Neuronal stem cell (in vitro differentiated cells): Measurements from ENCODE around the gene AMIGO1.

Source experiments
- DNase-seq: peaks from one replicate; pipeline ENCODE4 v3.0.0-alpha.2; 2013; ENCODE audit warnings: low spot score
- H2AFZ ChIP-seq: one replicate; pipeline ENCODE4 v1.6.1; 2013; ENCODE audit warnings: mild to moderate bottlenecking, low read length, inconsistent platforms
- H2AK5ac ChIP-seq: 2 replicates; pipeline ENCODE4 v1.6.1; 2013; ENCODE audit warnings: low read depth, mild to moderate bottlenecking, inconsistent platforms, low read length, moderate library complexity, mixed read lengths
- H2BK120ac ChIP-seq: 2 replicates; pipeline ENCODE4 v1.6.1; 2013; ENCODE audit warnings: low read depth, mild to moderate bottlenecking, inconsistent platforms, low read length, moderate library complexity, mixed read lengths
- H2BK12ac ChIP-seq: one replicate; pipeline ENCODE4 v1.6.1; 2013; ENCODE audit warnings: low read length, inconsistent platforms
- H2BK15ac ChIP-seq: 2 replicates; pipeline ENCODE4 v1.6.1; 2013; ENCODE audit warnings: mild to moderate bottlenecking, low read length, inconsistent platforms, mixed read lengths
- H2BK5ac ChIP-seq: one replicate; pipeline ENCODE4 v1.6.1; 2013; ENCODE audit warnings: inconsistent platforms, mild to moderate bottlenecking, low read length, moderate library complexity
- H3K14ac ChIP-seq: one replicate; pipeline ENCODE4 v1.6.1; 2013; ENCODE audit warnings: low read length, inconsistent platforms
- H3K18ac ChIP-seq: 2 replicates; pipeline ENCODE4 v1.6.1; 2013; ENCODE audit warnings: low read length, inconsistent platforms
- H3K23ac ChIP-seq: 2 replicates; pipeline ENCODE4 v1.6.1; 2013; ENCODE audit warnings: low read depth, mild to moderate bottlenecking, mixed read lengths, low read length, inconsistent platforms; ENCODE audit not compliant: poor library complexity
- H3K27ac ChIP-seq: replicated peaks from 3 replicates; pipeline ENCODE4 v1.5.1; 2013; ENCODE audit warnings: low read length, inconsistent platforms
- H3K27me3 ChIP-seq, 3 experiments: 2 replicates each; pipeline ENCODE4 v1.6.1; 2013; ENCODE audit warnings: low read length in 3 of 3, mild to moderate bottlenecking in 2 of 3, inconsistent platforms in 1 of 3, low read depth in 1 of 3, mixed read lengths in 1 of 3, moderate library complexity in 1 of 3; ENCODE audit not compliant: control insufficient read depth in 3 of 3, insufficient read depth in 3 of 3
- H3K36me3 ChIP-seq, 2 donors: replicated peaks in 1 of 2; 2 replicates each; pipeline ENCODE4 v1.6.1; 2013; ENCODE audit warnings: low read length in 2 of 2; ENCODE audit not compliant: control insufficient read depth in 2 of 2, insufficient read depth in 2 of 2
- H3K4ac ChIP-seq: 2 replicates; pipeline ENCODE4 v1.6.1; 2013; ENCODE audit warnings: inconsistent platforms, mild to moderate bottlenecking, low read length, moderate library complexity
- H3K4me1 ChIP-seq, 2 donors: 1 replicate in 1 of 2; 2 replicates in 1 of 2; pipeline ENCODE4 v1.6.1; 2013; ENCODE audit warnings: low read length in 2 of 2, low read depth in 1 of 2; ENCODE audit not compliant: control insufficient read depth in 2 of 2, insufficient read depth in 1 of 2
- H3K4me2 ChIP-seq: one replicate; pipeline ENCODE4 v1.6.1; 2013; ENCODE audit warnings: mild to moderate bottlenecking, low read length, inconsistent platforms; ENCODE audit not compliant: insufficient read depth, poor library complexity, severe bottlenecking
- H3K4me3 ChIP-seq, 2 donors: 2 replicates each; pipeline ENCODE4 v1.5.1; 2013; ENCODE audit warnings: low read length in 2 of 2, mild to moderate bottlenecking in 2 of 2, inconsistent platforms in 1 of 2, moderate library complexity in 1 of 2
- H3K79me1 ChIP-seq: one replicate; pipeline ENCODE4 v1.6.1; 2013; ENCODE audit warnings: low read depth, mild to moderate bottlenecking, inconsistent platforms, low read length, moderate library complexity
- H3K9ac ChIP-seq: one replicate; pipeline ENCODE4 v1.6.1; 2013; ENCODE audit warnings: mild to moderate bottlenecking, low read depth, low read length, inconsistent platforms; ENCODE audit not compliant: poor library complexity
- H3K9me3 ChIP-seq, 2 donors: replicated peaks in 1 of 2; 2 replicates each; pipeline versions ENCODE3 to v1.6.1; 2013; ENCODE audit warnings: low read length in 2 of 2, mild to moderate bottlenecking in 2 of 2, inconsistent platforms in 1 of 2, low read depth in 1 of 2, mixed read lengths in 1 of 2, moderate library complexity in 1 of 2; ENCODE audit not compliant: control insufficient read depth in 2 of 2, insufficient read depth in 1 of 2
- H4K8ac ChIP-seq: one replicate; pipeline ENCODE4 v1.6.1; 2013; ENCODE audit warnings: low read depth, mild to moderate bottlenecking, inconsistent platforms, low read length, moderate library complexity
- H4K91ac ChIP-seq: one replicate; pipeline ENCODE4 v1.6.1; 2013; ENCODE audit warnings: low read length, low read depth, mild to moderate bottlenecking, inconsistent platforms; ENCODE audit not compliant: poor library complexity
- WGBS, 2 donors: extraction: QIAGEN DNeasy Blood & Tissue Kit; methylation state at CpG; one replicate each; pipeline ENCODE4 v1.1.7; 2013; ENCODE audit warnings: missing lambda C conversion rate in 2 of 2, mixed read lengths in 1 of 2; ENCODE audit not compliant: insufficient read length in 2 of 2, insufficient replicate concordance in 1 of 2; ENCODE audit errors: extremely low coverage in 2 of 2; 5-methylcytosine and 5-hydroxymethylcytosine counted together

AMIGO1 gene

DNA sequence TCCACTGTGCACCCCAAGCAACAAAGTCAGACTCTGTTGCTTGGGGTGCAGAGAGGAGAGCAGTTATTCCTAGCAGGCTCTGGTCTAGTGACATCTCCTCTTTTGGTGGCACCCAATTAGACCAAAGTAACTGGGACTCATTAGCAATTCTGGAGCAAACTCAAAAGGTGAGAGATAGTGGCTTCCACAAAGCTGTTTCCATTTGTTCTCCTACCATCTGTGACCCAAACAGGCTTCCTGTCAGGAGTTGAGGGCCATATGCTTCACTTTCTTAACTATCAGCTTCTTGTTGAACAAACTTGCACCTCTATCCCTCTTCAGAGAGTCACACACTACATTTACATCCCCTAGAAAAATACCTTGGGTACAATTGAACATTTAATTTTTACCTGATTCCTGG lies 27.3 kb downstream of the AMIGO1 start:
- Histone ChIP-seq H3K4ac (no peak overlapping the region), H3K18ac (no peak overlapping the region), H3K14ac (no peak overlapping the region), H3K4me2 (no peak overlapping the region), H2AFZ (no peak overlapping the region), H2BK120ac (no peak overlapping the region), H3K4me3 (no peak overlapping the region), H2BK15ac (no peak overlapping the region), H3K9ac (no peak overlapping the region), H2BK12ac (no peak overlapping the region), H3K36me3 (peaks cover 0 to 12% of the 10 kb centered on the region in 2 donors), H3K9me3 (no peaks in the 10 kb centered on the region), H2AK5ac (no peak overlapping the region), H3K4me1 (peaks cover 10 to 12% of the 10 kb centered on the region in 2 donors), H2BK5ac (no peak overlapping the region), H3K27me3 (peaks cover 0 to 52% (median 16%) of the 10 kb centered on the region in 3 experiments), H3K27ac (no peak overlapping the region), H4K91ac (no peak overlapping the region), H4K8ac (no peak overlapping the region), H3K79me1 (peaks cover 2% of the 10 kb centered on the region), H3K23ac (no peak overlapping the region)
- no peak for DNase-seq

- no peak overlapping the region for H2BK12ac ChIP-seq
- H3K23ac ChIP-seq: no peak overlapping the region
- H3K27me3 ChIP-seq: peaks cover 0 to 56% (median 16%) of the 10 kb centered on the region in 3 experiments
- WGBS, 2 donors: no CpG with 5 or more reads among the region's 2 CpGs
- peak overlapping the region; percentile 63 for H2AFZ ChIP-seq
- H4K8ac ChIP-seq: no peak overlapping the region
- no peak overlapping the region for H4K91ac ChIP-seq
- H3K4me2 ChIP-seq: no peak overlapping the region
- H3K4me3 ChIP-seq: no peak overlapping the region
- peaks cover 10 to 12% of the 10 kb centered on the region in 2 donors for H3K4me1 ChIP-seq
- H3K36me3 ChIP-seq: peaks cover 0 to 7% of the 10 kb centered on the region in 2 donors
- H3K79me1 ChIP-seq: peaks cover 2% of the 10 kb centered on the region
- no peak overlapping the region for H3K4ac ChIP-seq
- H2BK15ac ChIP-seq: no peak overlapping the region
- no peaks in the 10 kb centered on the region for H3K9me3 ChIP-seq
- no peak overlapping the region for H3K27ac ChIP-seq
- H3K9ac ChIP-seq: no peak overlapping the region
- DNase-seq: no peak
- H2BK120ac ChIP-seq: no peak overlapping the region
- H3K14ac ChIP-seq: no peak overlapping the region
- no peak overlapping the region for H2BK5ac ChIP-seq
- H3K18ac ChIP-seq: no peak overlapping the region
- H2AK5ac ChIP-seq: no peak overlapping the region
Observed at GRCh38 chr1:109481646-109482045, 27.9 kb downstream of the AMIGO1 start.

GRCh38 chr1:109479901-109480300 lies 29.6 kb downstream of the AMIGO1 start:
- no peak overlapping the region for H3K18ac ChIP-seq
- no peaks in the 10 kb centered on the region for H3K36me3 ChIP-seq
- H4K8ac ChIP-seq: no peak overlapping the region
- no peak overlapping the region for H2AFZ ChIP-seq
- no peak overlapping the region for H2BK15ac ChIP-seq
- WGBS, 2 donors: no CpG with 5 or more reads among the region's 3 CpGs
- H3K4ac ChIP-seq: no peak overlapping the region
- no peak overlapping the region for H4K91ac ChIP-seq
- no peak overlapping the region for H2AK5ac ChIP-seq
- H2BK12ac ChIP-seq: no peak overlapping the region
- H2BK120ac ChIP-seq: no peak overlapping the region
- no peak overlapping the region for H3K23ac ChIP-seq
- H3K27me3 ChIP-seq: peaks cover 0 to 73% (median 17%) of the 10 kb centered on the region in 3 experiments
- H2BK5ac ChIP-seq: no peak overlapping the region
- no peak overlapping the region for H3K4me3 ChIP-seq
- no peak overlapping the region for H3K9ac ChIP-seq
- no peak overlapping the region for H3K4me2 ChIP-seq
- no peak overlapping the region for H3K27ac ChIP-seq
- no peaks in the 10 kb centered on the region for H3K9me3 ChIP-seq
- no peak for DNase-seq
- H3K14ac ChIP-seq: no peak overlapping the region
- H3K4me1 ChIP-seq: peaks cover 8 to 9% of the 10 kb centered on the region in 2 donors
- H3K79me1 ChIP-seq: peaks cover 2% of the 10 kb centered on the region

- Histone ChIP-seq H2BK12ac (no peak overlapping the region), H3K79me1 (no peaks in the 10 kb centered on the region), H3K18ac (no peak overlapping the region), H3K23ac (no peak overlapping the region), H3K27ac (no peak overlapping the region), H4K8ac (no peak overlapping the region), H3K9me3 (no peaks in the 10 kb centered on the region), H3K14ac (no peak overlapping the region), H3K36me3 (no peaks in the 10 kb centered on the region), H3K4me3 (no peak overlapping the region), H4K91ac (no peak overlapping the region), H2AK5ac (no peak overlapping the region), H3K4ac (no peak overlapping the region), H2BK15ac (no peak overlapping the region), H2BK5ac (no peak overlapping the region), H2BK120ac (no peak overlapping the region), H2AFZ (no peak overlapping the region), H3K4me2 (no peak overlapping the region), H3K9ac (no peak overlapping the region), H3K4me1 (peaks cover 4 to 5% of the 10 kb centered on the region in 2 donors), H3K27me3 (peaks cover 0 to 78% (median 17%) of the 10 kb centered on the region in 3 experiments)
- DNase-seq: no peak
- WGBS, 2 donors: no CpG with 5 or more reads among the region's 5 CpGs
Observed at GRCh38 chr1:109479311-109479710, 30.2 kb downstream of the AMIGO1 start.
